K562 (cell line): ENCODE measurements around the gene CCDC192. TPM values are rescaled to one million over a fixed set of nuclear protein-coding genes. Genes with fewer than 3 reads are reported as not detected.

ENCODE experiments used
- CAMTA2 ChIP-seq: fragments of 250-450 bp; sonication (Bioruptor Pico); conservative IDR thresholded peaks from 2 replicates; pipeline ENCODE4 v1.5.1; 2022
- CTCF ChIP-seq, 3 experiments: IDR thresholded peaks in 2 of 3; conservative IDR thresholded peaks in 1 of 3; 2 replicates each; pipeline ENCODE4 v1.5.1; 2011 to 2012; ENCODE audit warnings: low read length in 3 of 3, mild to moderate bottlenecking in 3 of 3, control low read depth in 2 of 3, improper control_type of control experiment in 1 of 3, inconsistent platforms in 1 of 3, low read depth in 1 of 3, mixed read lengths in 1 of 3, moderate library complexity in 1 of 3; ENCODE audit not compliant: insufficient read depth in 2 of 3
- ETV5 ChIP-seq: sonication (generic); formaldehyde crosslinking; IDR thresholded peaks from 2 replicates; pipeline ENCODE4 v1.4.0; 2020; ENCODE audit warnings: low read depth, mild to moderate bottlenecking, missing genetic modification reagents
- EZH2 ChIP-seq: IDR thresholded peaks from 2 replicates; pipeline ENCODE4 v1.6.1; 2012; ENCODE audit warnings: low read depth, mild to moderate bottlenecking, inconsistent platforms, low read length, borderline replicate concordance
- FOXM1 ChIP-seq, 2 experiments: fragments of 450-650 bp in 1 of 2; sonication (generic) in 1 of 2; formaldehyde crosslinking in 1 of 2; IDR thresholded peaks; 2 replicates each; pipeline versions ENCODE4 v1.6.1 to v1.9.0; 2017 to 2022; ENCODE audit warnings: low read depth in 2 of 2, mild to moderate bottlenecking in 2 of 2, missing genetic modification reagents in 1 of 2, moderate library complexity in 1 of 2
- GABPB1 ChIP-seq: sonication (generic); formaldehyde crosslinking; IDR thresholded peaks from 2 replicates; pipeline ENCODE4 v1.8.0; 2022; ENCODE audit warnings: mild to moderate bottlenecking, missing genetic modification reagents
- HMG20A ChIP-seq: fragments of 450-650 bp; formaldehyde crosslinking; conservative IDR thresholded peaks from 2 replicates; pipeline ENCODE4 v1.4.0; 2020; ENCODE audit warnings: mild to moderate bottlenecking, mixed read lengths
- ILK ChIP-seq: fragments of 450-650 bp; IDR thresholded peaks from 2 replicates; pipeline ENCODE4 v1.6.1; 2016; ENCODE audit warnings: missing genetic modification characterization, low read depth, mild to moderate bottlenecking, missing compliant biosample characterization, moderate library complexity, borderline replicate concordance
- PHB ChIP-seq: fragments of 250-450 bp; sonication (Bioruptor Pico); IDR thresholded peaks from 2 replicates; pipeline ENCODE4 v1.5.0; 2021
- RCOR1 ChIP-seq, 2 experiments: IDR thresholded peaks; 2 replicates each; pipeline ENCODE4 v1.6.1; 2012; ENCODE audit warnings: low read depth in 2 of 2, low read length in 2 of 2, borderline replicate concordance in 1 of 2, improper control_type of control experiment in 1 of 2
- SAP30 ChIP-seq: fragments of 200-600 bp; sonication (generic); IDR thresholded peaks from 2 replicates; pipeline ENCODE4 v1.6.1; 2012; ENCODE audit warnings: borderline replicate concordance, low read depth, mild to moderate bottlenecking, moderate library complexity, low read length, control low read depth, inconsistent platforms; ENCODE audit not compliant: insufficient read depth, poor library complexity, severe bottlenecking
- SPI1 ChIP-seq: IDR thresholded peaks from 2 replicates; pipeline ENCODE4 v1.6.1; 2011; ENCODE audit warnings: low read depth, low read length, control low read depth, borderline replicate concordance
- SRF ChIP-seq, 2 experiments: fragments of 250-450, 450-650 bp in 1 of 2; sonication (Bioruptor Pico) in 1 of 2; sonication (generic) in 1 of 2; formaldehyde crosslinking; IDR thresholded peaks; 2 replicates each; pipeline versions ENCODE4 v1.5.0 to v1.5.1; 2020 to 2022; ENCODE audit warnings: mild to moderate bottlenecking in 1 of 2, missing genetic modification reagents in 1 of 2
- TOE1 ChIP-seq, 2 experiments: fragments of 450-650 bp in 1 of 2; sonication (generic) in 1 of 2; formaldehyde crosslinking in 1 of 2; IDR thresholded peaks; 2 replicates each; pipeline versions ENCODE4 v1.7.1 to v1.8.0; 2016 to 2022; ENCODE audit warnings: borderline replicate concordance in 2 of 2, mild to moderate bottlenecking in 2 of 2, antibody characterized with exemption in 1 of 2, inconsistent platforms in 1 of 2, low read depth in 1 of 2, missing genetic modification reagents in 1 of 2, moderate library complexity in 1 of 2
- YBX1 ChIP-seq: fragments of 450-650 bp; IDR thresholded peaks from 2 replicates; pipeline ENCODE4 v1.7.1; 2016; ENCODE audit warnings: mild to moderate bottlenecking
- polyA plus RNA-seq, 8 experiments: library from polyadenylated mRNA; depleted of rRNA in 4 of 8; stranded (reverse) in 5 of 8; unstranded in 3 of 8; fragments of >200 nt; fragmentation: Nextera tagmentation in 2 of 8; fragmentation: Illumina TruSeq in 1 of 8; extraction: Ambion mirVana in 2 of 8; extraction: Trizol in 1 of 8; gene quantifications; 2 replicates each; pipeline versions ENCODE4 v1.2.1 to v1.2.3, GENCODE V29; 2011 to 2014; ENCODE audit warnings: inconsistent platforms in 1 of 8, missing spikeins in 1 of 8
- total RNA-seq, 7 experiments: library from RNA; depleted of rRNA in 6 of 7; stranded (reverse); fragments of >200 nt in 6 of 7; fragmentation: Illumina TruSeq in 2 of 7; extraction: Trizol in 2 of 7; gene quantifications; 2 replicates each; pipeline versions ENCODE4 v1.2.1 to v1.2.3, GENCODE V29; 2011 to 2021; ENCODE audit warnings: low replicate concordance in 1 of 7

The CCDC192 gene
- total and polyA plus RNA-seq, 9 of the 15 experiments (the other 6 are each of a cell fraction or from before 2014, with no cell fraction given) = 0.21 to 0.66 (median 0.38) TPM; not detected in 2

GRCh38 chr5:127963233-127963632 is 260.0 kb downstream of the CCDC192 start (continued):
- TF ChIP-seq SAP30 (no peak), EZH2 (no peak), HMG20A (no peak), TOE1 (IDR thresholded peaks at IDR 0.05; ENCODE audit: borderline replicate concordance) (no peak), TOE1 (CRISPR knock-in tag; IDR thresholded peaks at IDR 0.05; ENCODE audit: borderline replicate concordance, low read depth) (no peak), PHB (CRISPR knock-in tag) (no peak), CTCF (IDR thresholded peaks at IDR 0.05 in 2 of 3, conservative IDR thresholded peaks at IDR 0.05 in 1 of 3; ENCODE audit: insufficient read depth in 2 of 3, low read depth in 1 of 3, low read length in 3 of 3) (no peak), ETV5 (CRISPR knock-in tag) (no peak), RCOR1 (IDR thresholded peaks at IDR 0.05; ENCODE audit: borderline replicate concordance in 1 of 2, low read depth in 2 of 2, low read length in 2 of 2) (no peak), FOXM1 (IDR thresholded peaks at IDR 0.05; ENCODE audit: low read depth) (no peak), FOXM1 (CRISPR knock-in tag; IDR thresholded peaks at IDR 0.05; ENCODE audit: low read depth) (no peak), ILK (tag) (no peak), CAMTA2 (CRISPR knock-in tag) (no peak), YBX1 (no peak), SRF (CRISPR knock-in tag; IDR thresholded peaks at IDR 0.05) (no peak), GABPB1 (CRISPR knock-in tag) (no peak), SPI1 (no peak)
